Mesendoderm (in vitro differentiated cells): ENCODE data around the gene PEF1.

ENCODE experiments used
- DNase-seq: peaks from one replicate; pipeline ENCODE4 v3.0.0; 2013
- H2AK5ac ChIP-seq: 2 replicates; pipeline ENCODE4 v1.6.1; 2013; ENCODE audit warnings: low read length, inconsistent platforms
- H2BK120ac ChIP-seq: 2 replicates; pipeline ENCODE4 v1.6.1; 2013; ENCODE audit warnings: low read depth, mild to moderate bottlenecking, low read length, moderate library complexity, mixed read lengths
- H2BK15ac ChIP-seq: replicated peaks from 2 replicates; pipeline ENCODE4 v1.6.1; 2013; ENCODE audit warnings: low read depth, mild to moderate bottlenecking, moderate library complexity
- H2BK5ac ChIP-seq: 2 replicates; pipeline ENCODE4 v1.6.1; 2013; ENCODE audit warnings: low read length, inconsistent platforms
- H3K18ac ChIP-seq: 2 replicates; pipeline ENCODE4 v1.6.1; 2013; ENCODE audit warnings: mild to moderate bottlenecking, low read length, mixed read lengths
- H3K23ac ChIP-seq: one replicate; pipeline ENCODE4 v1.6.1; 2013; ENCODE audit warnings: low read length
- H3K27ac ChIP-seq: 2 replicates; pipeline ENCODE4 v1.5.1; 2013; ENCODE audit warnings: low read depth, mild to moderate bottlenecking, inconsistent platforms, low read length, moderate library complexity
- H3K27me3 ChIP-seq: 2 replicates; pipeline ENCODE4 v1.6.1; 2013; ENCODE audit warnings: low read length, control low read depth, mild to moderate bottlenecking, inconsistent platforms; ENCODE audit not compliant: insufficient read depth, poor library complexity
- H3K36me3 ChIP-seq: 2 replicates; pipeline ENCODE4 v1.6.1; 2013; ENCODE audit warnings: low read length, inconsistent platforms; ENCODE audit not compliant: control insufficient read depth, insufficient read depth
- H3K4ac ChIP-seq: one replicate; pipeline ENCODE4 v1.6.1; 2013; ENCODE audit warnings: low read depth, mild to moderate bottlenecking, low read length, moderate library complexity
- H3K4me1 ChIP-seq: 2 replicates; pipeline ENCODE4 v1.6.1; 2013; ENCODE audit warnings: low read depth, low read length, inconsistent platforms; ENCODE audit not compliant: control insufficient read depth
- H3K4me2 ChIP-seq: 2 replicates; pipeline ENCODE4 v1.6.1; 2013; ENCODE audit warnings: low read length
- H3K4me3 ChIP-seq: 2 replicates; pipeline ENCODE4 v1.5.1; 2013; ENCODE audit warnings: mild to moderate bottlenecking, low read length
- H3K56ac ChIP-seq: one replicate; pipeline ENCODE4 v1.6.1; 2013; ENCODE audit warnings: low read length
- H3K79me1 ChIP-seq: 2 replicates; pipeline ENCODE4 v1.6.1; 2013; ENCODE audit warnings: low read length, inconsistent platforms
- H3K79me2 ChIP-seq: 2 replicates; pipeline ENCODE4 v1.6.1; 2013; ENCODE audit warnings: mild to moderate bottlenecking, low read length; ENCODE audit not compliant: control insufficient read depth, insufficient read depth
- H3K9ac ChIP-seq: 2 replicates; pipeline ENCODE4 v1.6.1; 2013; ENCODE audit warnings: low read length, inconsistent platforms
- H4K5ac ChIP-seq: one replicate; pipeline ENCODE4 v1.6.1; 2013; ENCODE audit warnings: low read length
- H4K8ac ChIP-seq: one replicate; pipeline ENCODE4 v1.6.1; 2013; ENCODE audit warnings: low read depth, mild to moderate bottlenecking, control low read depth, low read length, moderate library complexity
- WGBS: extraction: QIAGEN DNeasy Blood & Tissue Kit; methylation state at CpG from one replicate; pipeline ENCODE4 v1.1.7; 2013; ENCODE audit warnings: low lambda C conversion rate, missing lambda C conversion rate; ENCODE audit not compliant: insufficient coverage; ENCODE audit errors: extremely low coverage; 5-methylcytosine and 5-hydroxymethylcytosine counted together

Gene PEF1

GRCh38 chr1:31621498-31621820 lies 23.2 kb downstream of the PEF1 start:
- no peaks in the 10 kb centered on the region for H3K4me1 ChIP-seq
- H4K5ac ChIP-seq = no peak overlapping the region
- no peak overlapping the region for H3K9ac ChIP-seq
- no peak overlapping the region for H3K18ac ChIP-seq
- H3K79me1 ChIP-seq = no peaks in the 10 kb centered on the region
- H3K27me3 ChIP-seq = peaks cover 5% of the 10 kb centered on the region
- H3K36me3 ChIP-seq = no peaks in the 10 kb centered on the region
- no peak overlapping the region for H3K56ac ChIP-seq
- no peak overlapping the region for H2BK120ac ChIP-seq
- no peak for DNase-seq
- H4K8ac ChIP-seq = no peak overlapping the region
- no peak overlapping the region for H3K27ac ChIP-seq
- no peaks in the 10 kb centered on the region for H3K79me2 ChIP-seq
- H3K23ac ChIP-seq = no peak overlapping the region
- no peak overlapping the region for H2BK15ac ChIP-seq
- H2AK5ac ChIP-seq = no peak overlapping the region
- no peak overlapping the region for H2BK5ac ChIP-seq
- no CpG with 5 or more reads among the region's 5 CpGs for WGBS
- H3K4me3 ChIP-seq = no peak overlapping the region
- H3K4me2 ChIP-seq = no peak overlapping the region
- no peak overlapping the region for H3K4ac ChIP-seq

- H2BK120ac ChIP-seq = no peak overlapping the region
- no peak for DNase-seq
- peaks cover 5% of the 10 kb centered on the region for H3K27me3 ChIP-seq
- H3K23ac ChIP-seq = no peak overlapping the region
- no peak overlapping the region for H4K5ac ChIP-seq
- no peaks in the 10 kb centered on the region for H3K36me3 ChIP-seq
- no peak overlapping the region for H3K18ac ChIP-seq
- no CpG with 5 or more reads among the region's 20 CpGs for WGBS
- no peak overlapping the region for H3K27ac ChIP-seq
- no peak overlapping the region for H3K4me2 ChIP-seq
- no peaks in the 10 kb centered on the region for H3K79me1 ChIP-seq
- no peaks in the 10 kb centered on the region for H3K79me2 ChIP-seq
- no peak overlapping the region for H3K4me3 ChIP-seq
- no peak overlapping the region for H3K4ac ChIP-seq
- H3K56ac ChIP-seq = peak overlapping the region; percentile 15
- no peak overlapping the region for H2BK15ac ChIP-seq
- H3K4me1 ChIP-seq = no peaks in the 10 kb centered on the region
- H4K8ac ChIP-seq = no peak overlapping the region
- no peak overlapping the region for H2AK5ac ChIP-seq
- H2BK5ac ChIP-seq = no peak overlapping the region
- H3K9ac ChIP-seq = no peak overlapping the region
These were observed 23.8 kb downstream of the PEF1 start for GRCh38 chr1:31620631-31621497.

DNA sequence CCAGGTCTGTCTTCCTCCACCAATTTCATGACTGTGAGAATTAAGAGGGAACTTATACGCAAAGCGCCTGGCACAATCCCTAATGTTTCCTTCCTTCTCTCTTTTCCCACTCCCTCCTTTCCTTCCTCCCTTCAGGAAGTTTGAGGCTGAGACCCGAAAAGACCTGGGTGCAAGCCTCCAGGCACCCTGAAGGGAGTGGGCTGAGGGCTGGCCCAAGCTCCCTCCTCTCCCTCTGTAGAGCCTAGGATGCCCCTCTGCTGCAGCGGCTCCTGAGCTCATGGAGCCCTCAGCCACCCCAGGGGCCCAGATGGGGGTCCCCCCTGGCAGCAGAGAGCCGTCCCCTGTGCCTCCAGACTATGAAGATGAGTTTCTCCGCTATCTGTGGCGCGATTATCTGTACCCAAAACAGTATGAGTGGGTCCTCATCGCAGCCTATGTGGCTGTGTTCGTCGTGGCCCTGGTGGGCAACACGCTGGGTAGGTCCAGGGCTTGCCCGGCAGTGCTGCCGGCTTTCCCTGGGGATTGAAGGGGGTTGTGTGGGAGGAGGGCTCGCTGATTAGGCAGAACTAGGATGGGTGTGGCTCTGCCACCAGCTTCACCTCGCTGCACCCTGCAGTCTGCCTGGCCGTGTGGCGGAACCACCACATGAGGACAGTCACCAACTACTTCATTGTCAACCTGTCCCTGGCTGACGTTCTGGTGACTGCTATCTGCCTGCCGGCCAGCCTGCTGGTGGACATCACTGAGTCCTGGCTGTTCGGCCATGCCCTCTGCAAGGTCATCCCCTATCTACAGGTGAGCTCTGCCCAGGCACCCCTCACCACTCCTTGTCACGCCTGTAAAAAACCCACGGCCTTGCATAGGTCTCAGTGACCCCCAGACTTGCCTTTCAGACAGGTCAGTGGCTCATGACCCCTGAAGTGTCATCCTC lies 25.5 kb downstream of the PEF1 start:
- no peak overlapping the region for H2AK5ac ChIP-seq
- H3K79me2 ChIP-seq = no peaks in the 10 kb centered on the region
- H2BK15ac ChIP-seq = no peak overlapping the region
- no peaks in the 10 kb centered on the region for H3K79me1 ChIP-seq
- no peak overlapping the region for H3K9ac ChIP-seq
- no peak for DNase-seq
- H3K18ac ChIP-seq = no peak overlapping the region
- H3K4me2 ChIP-seq = no peak overlapping the region
- H3K4ac ChIP-seq = no peak overlapping the region
- no peak overlapping the region for H2BK5ac ChIP-seq
- H4K8ac ChIP-seq = no peak overlapping the region
- H3K23ac ChIP-seq = no peak overlapping the region
- H3K27ac ChIP-seq = no peak overlapping the region
- H4K5ac ChIP-seq = no peak overlapping the region
- H3K36me3 ChIP-seq = no peaks in the 10 kb centered on the region
- WGBS = no CpG with 5 or more reads among the region's 23 CpGs
- no peak overlapping the region for H3K4me3 ChIP-seq
- H3K56ac ChIP-seq = no peak overlapping the region
- H2BK120ac ChIP-seq = no peak overlapping the region
- no peaks in the 10 kb centered on the region for H3K4me1 ChIP-seq
- H3K27me3 ChIP-seq = peaks cover 5% of the 10 kb centered on the region

- no peak overlapping the region for H2BK15ac ChIP-seq
- H3K79me2 ChIP-seq = no peaks in the 10 kb centered on the region
- peak overlapping the region; percentile 54 for H3K4me3 ChIP-seq
- H3K4me1 ChIP-seq = no peaks in the 10 kb centered on the region
- H3K18ac ChIP-seq = no peak overlapping the region
- no peak overlapping the region for H3K4ac ChIP-seq
- peak overlapping the region; percentile 84 for H3K56ac ChIP-seq
- H2AK5ac ChIP-seq = no peak overlapping the region
- peaks cover 5% of the 10 kb centered on the region for H3K27me3 ChIP-seq
- no peaks in the 10 kb centered on the region for H3K79me1 ChIP-seq
- peak overlapping the region; percentile 89 for H3K4me2 ChIP-seq
- no peaks in the 10 kb centered on the region for H3K36me3 ChIP-seq
- H4K8ac ChIP-seq = no peak overlapping the region
- no peak overlapping the region for H3K23ac ChIP-seq
- no CpG with 5 or more reads among the region's 56 CpGs for WGBS
- H3K9ac ChIP-seq = peak overlapping the region; percentile 59
- no peak overlapping the region for H2BK120ac ChIP-seq
- peak; percentile 67 for DNase-seq
- H2BK5ac ChIP-seq = no peak overlapping the region
- H4K5ac ChIP-seq = no peak overlapping the region
- H3K27ac ChIP-seq = no peak overlapping the region
These were observed 26.5 kb downstream of the PEF1 start for GRCh38 chr1:31617916-31618746.

DNA sequence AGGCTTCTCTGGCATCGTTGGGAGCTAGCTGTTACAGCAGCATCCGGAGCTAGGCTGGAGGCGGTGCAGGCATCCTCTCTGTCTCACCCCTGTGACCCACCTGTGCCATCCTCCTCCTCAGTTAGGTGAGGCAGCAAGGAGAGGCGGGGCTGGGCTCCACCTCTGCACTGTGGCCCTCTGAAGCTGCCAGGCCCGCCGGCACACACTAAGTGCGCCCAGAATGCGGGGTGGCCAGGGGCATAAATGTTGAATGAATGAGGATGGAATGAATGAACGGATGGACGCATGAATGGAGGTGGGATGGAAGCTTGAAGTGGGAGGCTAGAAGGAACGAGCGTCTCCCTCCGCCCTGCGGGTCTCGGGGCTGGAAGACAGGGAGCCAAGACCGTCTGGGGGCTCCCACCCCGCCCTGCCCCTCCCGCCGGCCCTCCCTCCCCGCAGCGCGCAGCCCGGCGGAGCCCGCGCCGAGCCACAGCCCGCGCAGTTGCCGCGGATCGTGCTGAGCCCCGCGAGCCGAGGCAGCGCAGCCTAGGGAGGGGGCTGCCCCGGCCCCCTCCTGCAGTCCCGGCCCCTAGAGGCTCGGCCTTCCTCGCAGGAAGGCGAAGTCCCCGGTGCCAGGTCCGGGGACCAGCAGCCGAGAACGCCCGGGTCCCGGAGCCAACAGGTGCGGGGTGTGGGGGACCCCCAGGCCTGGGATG lies 27.3 kb downstream of the PEF1 start, which contains the start of gene HCRTR1:
HCRTR1 (plus strand) TSS at position 472 of the 698 bp plus-strand sequence. CDS start 1,504 bp downstream, outside the sequence.
- no peak for DNase-seq
- Histone ChIP-seq H3K27me3 (peaks cover 5% of the 10 kb centered on the region), H3K36me3 (no peaks in the 10 kb centered on the region), H3K4ac (no peak within 1 kb of the TSS), H2BK15ac (no peak within 1 kb of the TSS), H3K18ac (no peak within 1 kb of the TSS), H4K8ac (no peak within 1 kb of the TSS), H3K4me2 (peak within 1 kb of the TSS; percentile 89), H3K23ac (peak within 1 kb of the TSS; percentile 51), H3K56ac (peak within 1 kb of the TSS; percentile 84), H2BK5ac (no peak within 1 kb of the TSS), H3K27ac (no peak within 1 kb of the TSS), H3K4me3 (peak within 1 kb of the TSS; percentile 54), H3K79me1 (no peaks in the 10 kb centered on the region), H2AK5ac (no peak within 1 kb of the TSS), H2BK120ac (no peak within 1 kb of the TSS), H3K9ac (peak within 1 kb of the TSS; percentile 59), H3K4me1 (no peaks in the 10 kb centered on the region), H4K5ac (no peak within 1 kb of the TSS), H3K79me2 (no peaks in the 10 kb centered on the region)
- no CpG with 5 or more reads among the region's 48 CpGs for WGBS
